Activated CD4-positive, alpha-beta T cell treated with anti-CD3 and anti-CD28 coated beads for 36 hours (primary cell): ENCODE measurements around the gene SPOCK1. TPM values are rescaled to one million over a fixed set of nuclear protein-coding genes. Genes with fewer than 3 reads are reported as not detected.

Experiments used
- ATAC-seq: fragments of 200-7000 bp; cut with Tn5 transposase; one replicate; pipeline ENCODE4 v1.10.0; 2021; ENCODE audit warnings: mild to moderate bottlenecking, moderate library complexity
- CTCF ChIA-PET: fragments of 350-600 bp; sonication (Branson Sonifier 250); formaldehyde crosslinking; loops from one replicate; lab custom pipeline; 2021; ENCODE audit warnings: antibody characterized with exemption; lab: Charles Lee
- POLR2A ChIA-PET: fragments of 350-600 bp; sonication (Branson Sonifier 250); formaldehyde crosslinking; loops from one replicate; lab custom pipeline; 2021; ENCODE audit warnings: antibody characterized with exemption, inconsistent platforms; lab: Charles Lee
- DNase-seq: peaks from one replicate; pipeline ENCODE4 v3.0.0-alpha.2; 2020
- H3K27ac Mint-ChIP-seq: one replicate; pipeline ENCODE4 v1.8.0; 2021; ENCODE audit warnings: mixed read lengths
- H3K27me3 Mint-ChIP-seq: one replicate; pipeline ENCODE4 v1.8.0; 2021; ENCODE audit warnings: mixed read lengths
- H3K36me3 Mint-ChIP-seq: one replicate; pipeline ENCODE4 v1.8.0; 2021; ENCODE audit warnings: low read depth, mixed read lengths
- H3K4me1 Mint-ChIP-seq: one replicate; pipeline ENCODE4 v1.8.0; 2021; ENCODE audit warnings: mixed read lengths
- H3K4me3 Mint-ChIP-seq: one replicate; pipeline ENCODE4 v1.8.0; 2021; ENCODE audit warnings: mild to moderate bottlenecking, moderate library complexity, mixed read lengths
- H3K9me3 Mint-ChIP-seq: one replicate; pipeline ENCODE4 v1.8.0; 2021; ENCODE audit warnings: low read depth, mixed read lengths
- intact Hi-C, 2 experiments: fragments of 100-400 bp; cut with DNase I in 1 of 2; cut with micrococcal nuclease in 1 of 2; formaldehyde crosslinking; loops; one replicate each; pipeline versions ENCODE4 v1.14.2 to v1.15.1; 2022 to 2024; cut with DNase I, micrococcal nuclease
- total RNA-seq, 2 experiments: library from RNA; stranded (reverse); gene quantifications; one replicate each; pipeline ENCODE4 v1.2.3, GENCODE V29; 2021

SPOCK1 gene
- total RNA-seq, 2 experiments from 2014 or later = not detected

DNA sequence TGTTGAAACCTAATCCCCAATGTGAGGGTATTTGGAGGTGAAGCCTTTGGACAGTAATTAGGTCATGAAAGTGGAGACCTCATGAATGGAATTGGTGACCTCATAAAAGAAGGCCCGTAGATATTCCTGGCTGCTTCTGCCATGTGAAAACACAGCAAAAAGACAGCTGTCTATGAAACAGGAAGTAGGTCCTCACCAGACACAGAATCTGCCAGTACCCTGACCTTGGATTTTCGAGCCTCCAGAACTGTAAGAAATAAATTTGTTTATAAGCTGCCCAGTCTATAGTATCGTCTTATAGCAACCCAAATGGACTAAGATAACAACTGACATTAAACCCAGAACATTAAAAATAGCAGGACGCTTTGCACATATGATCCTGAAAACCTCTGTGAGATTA is 371.1 kb downstream of the SPOCK1 start:
- no peak overlapping the region for H3K27ac Mint-ChIP-seq
- no peaks in the 10 kb centered on the region for H3K36me3 Mint-ChIP-seq
- ChIA-PET POLR2A (no interaction called here), CTCF (no interaction called here)
- H3K4me3 Mint-ChIP-seq = no peak overlapping the region
- intact Hi-C loops = no loop called here
- H3K4me1 Mint-ChIP-seq = no peaks in the 10 kb centered on the region
- H3K27me3 Mint-ChIP-seq = peaks cover 5% of the 10 kb centered on the region
- no peaks in the 10 kb centered on the region for H3K9me3 Mint-ChIP-seq
- DNase-seq = no peak
- no peak for ATAC-seq

DNA sequence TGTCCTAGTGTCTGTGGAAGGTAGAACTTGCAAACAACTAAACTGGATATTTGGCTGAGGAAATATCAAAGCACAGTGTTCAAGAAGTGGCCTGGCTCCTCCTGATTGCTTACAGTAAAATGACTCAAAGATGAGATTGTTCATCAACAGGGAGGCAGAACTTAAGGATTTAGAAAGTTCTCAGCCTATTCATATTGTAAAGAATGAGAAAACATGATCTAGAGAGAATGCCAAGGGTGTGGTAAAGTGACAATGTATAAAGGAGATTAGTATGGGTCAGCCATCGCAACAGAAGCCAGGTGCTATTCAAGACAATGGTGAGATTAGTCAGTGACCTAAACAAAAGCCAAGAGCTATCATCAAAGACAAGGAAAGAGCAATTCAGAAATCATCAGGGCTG is 372.3 kb downstream of the SPOCK1 start:
- H3K27me3 Mint-ChIP-seq = peaks cover 5% of the 10 kb centered on the region
- no peaks in the 10 kb centered on the region for H3K4me1 Mint-ChIP-seq
- CTCF ChIA-PET = no interaction called here
- ATAC-seq (no peak), DNase-seq (no peak)
- intact Hi-C loops = no loop called here
- POLR2A ChIA-PET = no interaction called here
- H3K36me3 Mint-ChIP-seq = no peaks in the 10 kb centered on the region
- no peak overlapping the region for H3K27ac Mint-ChIP-seq
- H3K4me3 Mint-ChIP-seq = no peak overlapping the region
- no peaks in the 10 kb centered on the region for H3K9me3 Mint-ChIP-seq

DNA sequence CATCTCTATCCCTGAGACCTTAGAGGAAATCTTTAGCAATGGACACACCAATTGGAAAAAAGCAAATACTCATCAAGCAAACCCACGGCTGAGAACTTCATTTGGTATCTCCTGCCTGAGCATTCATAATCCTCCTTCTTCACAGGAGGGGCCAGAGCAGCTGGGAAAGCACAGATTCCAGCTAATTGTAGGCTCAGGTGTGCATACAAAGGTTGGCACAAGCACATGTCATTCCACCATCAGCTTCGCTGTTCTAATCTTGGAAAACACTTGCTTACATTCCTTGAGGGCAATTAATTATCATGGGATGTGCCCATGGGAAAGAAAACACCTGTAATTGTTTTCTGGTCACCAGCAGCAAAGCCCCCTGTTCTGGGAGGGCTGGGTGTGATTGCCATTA is 376.6 kb downstream of the SPOCK1 start:
- CTCF ChIA-PET = interaction anchor here (0.8 kb wide), 1 partner anchor 23 kb away, joined by 4 read pairs; no protein-coding TSS in a partner anchor
- H3K4me1 Mint-ChIP-seq = no peaks in the 10 kb centered on the region
- H3K4me3 Mint-ChIP-seq = no peak overlapping the region
- POLR2A ChIA-PET = no interaction called here
- intact Hi-C loops = no loop called here
- DNase-seq (no peak), ATAC-seq (no peak)
- no peak overlapping the region for H3K27ac Mint-ChIP-seq
- H3K36me3 Mint-ChIP-seq = no peaks in the 10 kb centered on the region
- peaks cover 2% of the 10 kb centered on the region for H3K27me3 Mint-ChIP-seq
- H3K9me3 Mint-ChIP-seq = no peaks in the 10 kb centered on the region

DNA sequence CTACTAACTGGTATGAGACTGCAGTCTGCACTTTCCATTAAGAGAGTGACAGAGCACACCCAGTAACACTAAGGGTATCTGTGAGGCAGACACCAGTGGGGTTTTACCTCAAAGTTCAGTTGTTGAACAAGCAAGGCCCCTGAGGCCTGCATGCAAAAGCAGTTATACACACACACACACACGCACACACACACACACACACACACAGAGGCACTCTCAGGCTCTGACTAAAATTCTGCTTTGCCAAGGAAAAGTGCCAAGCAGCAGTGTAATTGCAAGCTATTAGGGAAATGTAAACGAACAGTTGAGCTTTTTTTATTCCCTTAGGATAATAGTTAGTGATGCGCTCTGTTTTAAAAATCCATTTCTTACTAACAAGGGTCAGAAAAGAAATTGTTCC is 377.1 kb downstream of the SPOCK1 start:
- no peak for ATAC-seq
- no peak overlapping the region for H3K27ac Mint-ChIP-seq
- DNase-seq = no peak
- H3K4me1 Mint-ChIP-seq = no peaks in the 10 kb centered on the region
- H3K9me3 Mint-ChIP-seq = no peaks in the 10 kb centered on the region
- H3K4me3 Mint-ChIP-seq = no peak overlapping the region
- ChIA-PET POLR2A (no interaction called here), CTCF (interaction anchor here (0.8 kb wide), 1 partner anchor 23 kb away, joined by 4 read pairs; no protein-coding TSS in a partner anchor)
- peaks cover 4% of the 10 kb centered on the region for H3K27me3 Mint-ChIP-seq
- intact Hi-C loops = no loop called here
- no peaks in the 10 kb centered on the region for H3K36me3 Mint-ChIP-seq

- Mint-ChIP-seq H3K4me1 (no peaks in the 10 kb centered on the region), H3K4me3 (no peak overlapping the region), H3K27me3 (peaks cover 5% of the 10 kb centered on the region), H3K27ac (no peak overlapping the region), H3K9me3 (no peaks in the 10 kb centered on the region), H3K36me3 (no peaks in the 10 kb centered on the region)
- ATAC-seq (no peak), DNase-seq (no peak)
- ChIA-PET POLR2A (no interaction called here), CTCF (no interaction called here)
- intact Hi-C loops = no loop called here
Observed at GRCh38 chr5:137119321-137119720, 379.8 kb downstream of the SPOCK1 start.

DNA sequence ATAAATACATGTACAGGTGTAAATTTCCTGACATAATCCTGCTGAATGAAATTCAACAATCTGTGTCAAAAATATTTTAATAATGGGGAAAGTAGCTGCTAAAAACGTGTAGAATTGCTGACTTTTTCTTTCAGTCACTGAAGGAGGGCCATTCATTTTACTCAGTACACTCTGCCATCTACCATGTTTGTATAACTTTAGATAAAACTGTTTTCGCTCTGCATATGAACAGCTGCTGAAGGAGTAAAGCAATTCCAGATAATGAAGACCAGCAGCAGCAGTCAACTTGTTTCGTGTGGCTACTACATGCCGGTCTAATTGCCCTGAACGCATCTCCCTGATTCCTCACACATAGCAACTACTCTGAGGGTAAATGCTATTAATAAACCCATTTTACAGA is 380.5 kb downstream of the SPOCK1 start:
- POLR2A ChIA-PET = no interaction called here
- Mint-ChIP-seq H3K9me3 (no peaks in the 10 kb centered on the region), H3K27ac (no peak overlapping the region), H3K27me3 (peaks cover 5% of the 10 kb centered on the region), H3K36me3 (no peaks in the 10 kb centered on the region), H3K4me1 (no peaks in the 10 kb centered on the region), H3K4me3 (no peak overlapping the region)
- intact Hi-C loops = no loop called here
- CTCF ChIA-PET = no interaction called here
- DNase-seq (no peak), ATAC-seq (no peak)

DNA sequence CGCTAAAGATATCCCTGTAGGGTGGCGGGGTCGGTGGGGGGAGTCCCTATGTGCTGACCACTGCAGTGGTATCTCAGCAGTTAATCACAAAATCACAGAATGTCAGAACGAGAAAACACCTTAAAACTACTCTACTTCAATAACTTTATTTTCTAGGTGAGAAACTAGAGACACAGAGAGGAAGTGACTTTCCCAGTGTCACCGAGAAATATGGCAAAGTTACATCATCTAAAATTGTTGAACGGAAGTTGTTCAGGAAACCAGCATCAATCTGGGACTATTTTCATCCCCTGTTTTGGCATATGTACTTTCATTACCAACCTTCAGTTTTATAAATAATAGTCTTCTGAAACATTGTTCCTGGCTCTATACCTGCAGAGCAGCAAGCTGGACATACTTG is 384.0 kb downstream of the SPOCK1 start:
- H3K4me1 Mint-ChIP-seq = no peaks in the 10 kb centered on the region
- intact Hi-C loops = no loop called here
- no peaks in the 10 kb centered on the region for H3K9me3 Mint-ChIP-seq
- H3K36me3 Mint-ChIP-seq = no peaks in the 10 kb centered on the region
- ATAC-seq (no peak), DNase-seq (no peak)
- peaks cover 5% of the 10 kb centered on the region for H3K27me3 Mint-ChIP-seq
- CTCF ChIA-PET = no interaction called here
- POLR2A ChIA-PET = no interaction called here
- H3K4me3 Mint-ChIP-seq = no peak overlapping the region
- no peak overlapping the region for H3K27ac Mint-ChIP-seq

DNA sequence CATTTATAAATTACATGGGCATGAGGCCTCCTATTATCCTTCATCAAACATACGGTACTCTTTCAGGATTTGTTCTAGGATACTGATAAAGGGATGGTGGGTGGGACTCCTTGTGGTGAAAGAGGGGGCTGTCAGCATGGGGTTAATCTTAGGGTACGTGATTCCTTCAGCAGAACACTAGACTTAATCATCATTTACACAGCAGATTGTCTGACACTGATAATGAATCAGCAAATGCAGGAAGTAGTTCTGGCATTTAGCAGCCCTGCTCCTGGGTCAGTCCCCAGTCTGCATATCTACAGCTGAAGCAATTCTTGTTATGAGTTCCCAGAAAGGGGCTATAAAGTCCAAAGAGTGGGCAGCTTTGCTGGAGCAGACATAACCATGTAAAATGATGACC is 384.6 kb downstream of the SPOCK1 start:
- intact Hi-C loops = no loop called here
- Mint-ChIP-seq H3K9me3 (no peaks in the 10 kb centered on the region), H3K36me3 (no peaks in the 10 kb centered on the region), H3K4me1 (no peaks in the 10 kb centered on the region), H3K27me3 (peaks cover 5% of the 10 kb centered on the region), H3K4me3 (no peak overlapping the region), H3K27ac (no peak overlapping the region)
- CTCF ChIA-PET = interaction anchor here (0.6 kb wide), 1 partner anchor 36 kb away, joined by 4 read pairs; no protein-coding TSS in a partner anchor
- ATAC-seq (no peak), DNase-seq (no peak)
- POLR2A ChIA-PET = no interaction called here

- intact Hi-C loops = no loop called here
- ATAC-seq = no peak
- peaks cover 3% of the 10 kb centered on the region for H3K27me3 Mint-ChIP-seq
- H3K9me3 Mint-ChIP-seq = no peaks in the 10 kb centered on the region
- CTCF ChIA-PET = interaction anchor here (0.6 kb wide), 1 partner anchor 35 kb away, joined by 4 read pairs; no protein-coding TSS in a partner anchor
- H3K4me3 Mint-ChIP-seq = no peak overlapping the region
- H3K27ac Mint-ChIP-seq = no peak overlapping the region
- POLR2A ChIA-PET = no interaction called here
- H3K36me3 Mint-ChIP-seq = no peaks in the 10 kb centered on the region
- H3K4me1 Mint-ChIP-seq = no peaks in the 10 kb centered on the region
- no peak for DNase-seq
Observed at GRCh38 chr5:137113939-137114338, 385.2 kb downstream of the SPOCK1 start.

DNA sequence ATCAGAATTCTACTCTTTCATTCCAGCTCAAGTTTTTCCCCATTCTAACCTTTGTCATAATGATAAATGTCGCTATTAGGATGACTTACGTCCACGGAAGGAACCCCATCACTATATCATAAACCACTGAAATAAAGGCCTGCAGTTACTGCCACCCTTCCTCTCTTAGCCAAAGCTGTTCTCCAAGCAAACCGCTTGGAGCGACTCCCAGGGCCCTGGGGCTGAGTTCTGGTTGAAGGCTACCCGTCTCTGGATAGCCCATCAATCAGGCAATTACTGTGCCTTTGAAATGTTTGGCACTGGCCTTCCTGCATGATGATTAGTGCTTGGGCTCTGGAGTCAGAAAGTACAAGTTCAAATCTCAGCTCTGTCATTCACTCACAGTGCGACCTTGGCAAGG is 386.0 kb downstream of the SPOCK1 start:
- Mint-ChIP-seq H3K9me3 (no peaks in the 10 kb centered on the region), H3K27ac (no peak overlapping the region), H3K36me3 (no peaks in the 10 kb centered on the region), H3K4me1 (no peaks in the 10 kb centered on the region), H3K27me3 (peaks cover 3% of the 10 kb centered on the region), H3K4me3 (no peak overlapping the region)
- intact Hi-C loops = no loop called here
- ChIA-PET CTCF (no interaction called here), POLR2A (no interaction called here)
- ATAC-seq (no peak), DNase-seq (no peak)

GRCh38 chr5:137105351-137106035 is 393.6 kb downstream of the SPOCK1 start:
- intact Hi-C loops = no loop called here
- no peaks in the 10 kb centered on the region for H3K4me1 Mint-ChIP-seq
- H3K36me3 Mint-ChIP-seq = no peaks in the 10 kb centered on the region
- H3K27ac Mint-ChIP-seq = no peak overlapping the region
- ATAC-seq = no peak
- DNase-seq = no peak
- ChIA-PET POLR2A (no interaction called here), CTCF (no interaction called here)
- no peaks in the 10 kb centered on the region for H3K9me3 Mint-ChIP-seq
- no peaks in the 10 kb centered on the region for H3K27me3 Mint-ChIP-seq
- H3K4me3 Mint-ChIP-seq = no peak overlapping the region

GRCh38 chr5:137101544-137101943 is 397.6 kb downstream of the SPOCK1 start:
- no peak for DNase-seq
- Mint-ChIP-seq H3K4me3 (no peak overlapping the region), H3K27ac (no peak overlapping the region), H3K9me3 (no peaks in the 10 kb centered on the region), H3K27me3 (no peaks in the 10 kb centered on the region), H3K36me3 (no peaks in the 10 kb centered on the region), H3K4me1 (no peaks in the 10 kb centered on the region)
- CTCF ChIA-PET = no interaction called here
- ATAC-seq = no peak
- intact Hi-C loops = no loop called here
- POLR2A ChIA-PET = no interaction called here
